Loucy (cell line): ENCODE measurements around the gene CDPF1.

Experiments used
- H2AFZ ChIP-seq: fragments of 200-600 bp; sonication (generic); 2 replicates; pipeline ENCODE4 v1.6.0; 2016; ENCODE audit warnings: antibody characterized with exemption, mild to moderate bottlenecking, low read length, moderate library complexity
- H3F3A ChIP-seq: fragments of 200-600 bp; 2 replicates; pipeline ENCODE4 v1.6.0; 2016; ENCODE audit warnings: antibody characterized with exemption, low read depth, mild to moderate bottlenecking
- H3K27me3 ChIP-seq: fragments of 200-600 bp; sonication (generic); 2 replicates; pipeline ENCODE4 v1.6.1; 2014; ENCODE audit warnings: low read length, mild to moderate bottlenecking; ENCODE audit not compliant: insufficient read depth, poor library complexity, severe bottlenecking
- H3K36me3 ChIP-seq: fragments of 200-600 bp; sonication (generic); 2 replicates; pipeline ENCODE4 v1.6.1; 2016; ENCODE audit warnings: low read length; ENCODE audit not compliant: insufficient read depth
- H3K4me1 ChIP-seq: fragments of 200-600 bp; sonication (generic); 2 replicates; pipeline ENCODE4 v1.5.1; 2014; ENCODE audit warnings: low read length, mild to moderate bottlenecking; ENCODE audit not compliant: insufficient read depth, poor library complexity, severe bottlenecking
- H3K4me2 ChIP-seq: fragments of 200-600 bp; sonication (generic); 2 replicates; pipeline ENCODE4 v1.6.0; 2014; ENCODE audit warnings: antibody characterized with exemption, low read length, low read depth, mild to moderate bottlenecking; ENCODE audit not compliant: poor library complexity, severe bottlenecking
- H3K4me3 ChIP-seq: fragments of 200-600 bp; sonication (generic); 2 replicates; pipeline ENCODE4 v1.5.1; 2014; ENCODE audit warnings: low read length, mild to moderate bottlenecking, mixed read lengths; ENCODE audit not compliant: poor library complexity, severe bottlenecking
- H3K79me2 ChIP-seq: fragments of 200-600 bp; sonication (generic); 2 replicates; pipeline ENCODE4 v1.6.1; 2014; ENCODE audit warnings: low read length; ENCODE audit not compliant: insufficient read depth
- H3K9ac ChIP-seq: fragments of 200-600 bp; sonication (generic); 2 replicates; pipeline ENCODE4 v1.6.0; 2014; ENCODE audit warnings: mild to moderate bottlenecking, low read depth, low read length, moderate library complexity; ENCODE audit not compliant: poor library complexity, severe bottlenecking
- H3K9me2 ChIP-seq: fragments of 200-600 bp; sonication (generic); replicated peaks from 2 replicates; pipeline ENCODE4 v1.6.1; 2016; ENCODE audit warnings: low read depth, low read length, mixed read lengths
- H3K9me3 ChIP-seq: fragments of 200-600 bp; sonication (generic); 2 replicates; pipeline ENCODE4 v1.6.1; 2014; ENCODE audit warnings: mild to moderate bottlenecking, antibody characterized with exemption, low read length, low read depth; ENCODE audit not compliant: insufficient read depth
- H4K20me1 ChIP-seq: fragments of 200-600 bp; sonication (generic); 2 replicates; pipeline ENCODE4 v1.6.0; 2014; ENCODE audit warnings: antibody characterized with exemption, low read length, mild to moderate bottlenecking; ENCODE audit not compliant: insufficient read depth, poor library complexity, severe bottlenecking
- CTCF ChIP-seq: fragments of 200-600 bp; sonication (generic); conservative IDR thresholded peaks from 2 replicates; pipeline ENCODE4 v1.5.1; 2014; ENCODE audit warnings: mild to moderate bottlenecking, antibody characterized with exemption, low read length
- EZH2phosphoT487 ChIP-seq: fragments of 200-600 bp; IDR thresholded peaks from 2 replicates; pipeline ENCODE4 v1.6.1; 2018; ENCODE audit warnings: antibody characterized with exemption, mild to moderate bottlenecking, moderate library complexity, borderline replicate concordance

Gene CDPF1

GRCh38 chr22:46214616-46215015 is 35.5 kb downstream of the CDPF1 start:
- Histone ChIP-seq H3K9ac (no peak overlapping the region), H4K20me1 (no peaks in the 10 kb centered on the region), H3K36me3 (peaks cover 80% of the 10 kb centered on the region), H2AFZ (no peak overlapping the region), H3F3A (no peaks in the 10 kb centered on the region), H3K9me3 (no peaks in the 10 kb centered on the region), H3K27me3 (no peaks in the 10 kb centered on the region), H3K9me2 (no peaks in the 10 kb centered on the region), H3K4me2 (no peak overlapping the region), H3K4me3 (no peak overlapping the region), H3K4me1 (no peaks in the 10 kb centered on the region), H3K79me2 (no peaks in the 10 kb centered on the region)
- no peak for TF ChIP-seq EZH2phosphoT487
- no peak for TF ChIP-seq CTCF

GRCh38 chr22:46214149-46214548 is 35.9 kb downstream of the CDPF1 start:
- Histone ChIP-seq H3K9ac (no peak overlapping the region), H3K4me3 (no peak overlapping the region), H4K20me1 (no peaks in the 10 kb centered on the region), H3K4me1 (no peaks in the 10 kb centered on the region), H3K4me2 (no peak overlapping the region), H2AFZ (no peak overlapping the region), H3K27me3 (no peaks in the 10 kb centered on the region), H3K9me3 (no peaks in the 10 kb centered on the region; the same call in 1 of the 2 replicates), H3F3A (no peaks in the 10 kb centered on the region), H3K79me2 (no peaks in the 10 kb centered on the region), H3K9me2 (no peaks in the 10 kb centered on the region), H3K36me3 (peaks cover 80% of the 10 kb centered on the region)
- TF ChIP-seq CTCF (no peak), EZH2phosphoT487 (no peak)

- no peak overlapping the region for H3K9ac ChIP-seq
- TF ChIP-seq CTCF = no peak
- TF ChIP-seq EZH2phosphoT487 = no peak
- H3K9me2 ChIP-seq = no peaks in the 10 kb centered on the region
- H3K27me3 ChIP-seq = no peaks in the 10 kb centered on the region
- H3K4me3 ChIP-seq = no peak overlapping the region
- H3K79me2 ChIP-seq = no peaks in the 10 kb centered on the region
- H3K4me1 ChIP-seq = no peaks in the 10 kb centered on the region
- no peak overlapping the region for H2AFZ ChIP-seq
- H3K4me2 ChIP-seq = no peak overlapping the region
- H3F3A ChIP-seq = no peaks in the 10 kb centered on the region
- H3K9me3 ChIP-seq = no peaks in the 10 kb centered on the region; the same call in 1 of the 2 replicates
- H4K20me1 ChIP-seq = no peaks in the 10 kb centered on the region
- H3K36me3 ChIP-seq = peaks cover 82% of the 10 kb centered on the region
Observed at GRCh38 chr22:46213052-46213451, 37.0 kb downstream of the CDPF1 start.
